ENCODE results near the gene NFKB1. TPM values are rescaled to one million over a fixed set of nuclear protein-coding genes. Genes with fewer than 3 reads are reported as not detected.
A peak's percentile ranks its signal among the peaks of the same experiment; 100 is the strongest.

NFKB1 gene
- total RNA-seq, 2 donors from 2014 or later, result 23.7 to 25.6 TPM

GRCh38 chr4:102522031-102522440, 20.9 kb downstream of the NFKB1 start:
- intact Hi-C loops (cut with DNase I), result no loop called here
- DNase-seq (no peak), ATAC-seq (no peak)

GRCh38 chr4:102524691-102525090, 23.5 kb downstream of the NFKB1 start:
- intact Hi-C loops (cut with DNase I), result no loop called here
- DNase-seq (no peak), ATAC-seq (no peak)

- intact Hi-C loops (cut with DNase I), result no loop called here
- ATAC-seq (peak in 1 of 2 donors; percentile 62), DNase-seq (no peak)
These were observed 23.9 kb downstream of the NFKB1 start for GRCh38 chr4:102525097-102525496.

- ATAC-seq, result no peak
- intact Hi-C loops (cut with DNase I), result no loop called here
- DNase-seq, result no peak
These were observed 24.3 kb downstream of the NFKB1 start for GRCh38 chr4:102525504-102525903.

- DNase-seq (no peak), ATAC-seq (no peak)
- intact Hi-C loops (cut with DNase I), result no loop called here
These were observed 25.4 kb downstream of the NFKB1 start for GRCh38 chr4:102526532-102526931.

- no peak for DNase-seq
- ATAC-seq, result no peak
- intact Hi-C loops (cut with DNase I), result no loop called here
These were observed 26.6 kb downstream of the NFKB1 start for GRCh38 chr4:102527695-102528283.

GRCh38 chr4:102529977-102530376, 28.8 kb downstream of the NFKB1 start:
- intact Hi-C loops (cut with DNase I), result no loop called here
- DNase-seq (no peak), ATAC-seq (no peak)

GRCh38 chr4:102530986-102531385, 29.8 kb downstream of the NFKB1 start:
- intact Hi-C loops (cut with DNase I), result no loop called here
- no peak for ATAC-seq
- DNase-seq, result no peak

GRCh38 chr4:102531462-102531861, 30.3 kb downstream of the NFKB1 start:
- intact Hi-C loops (cut with DNase I), result no loop called here
- no peak for DNase-seq
- no peak for ATAC-seq

- no peak for ATAC-seq
- no peak for DNase-seq
- intact Hi-C loops (cut with DNase I), result no loop called here
These were observed 32.2 kb downstream of the NFKB1 start for GRCh38 chr4:102533348-102533747.

- intact Hi-C loops (cut with DNase I), result no loop called here
- ATAC-seq (no peak), DNase-seq (no peak)
These were observed 32.7 kb downstream of the NFKB1 start for GRCh38 chr4:102533904-102534303.

- DNase-seq, result no peak
- no peak for ATAC-seq
- intact Hi-C loops (cut with DNase I), result no loop called here
These were observed 33.7 kb downstream of the NFKB1 start for GRCh38 chr4:102534845-102535244.

GRCh38 chr4:102535398-102536082, 34.4 kb downstream of the NFKB1 start:
- intact Hi-C loops (cut with DNase I), result no loop called here
- no peak for DNase-seq
- ATAC-seq, result peak in 1 of 2 donors; percentile 56

- intact Hi-C loops (cut with DNase I), result no loop called here
These were observed 35.6 kb downstream of the NFKB1 start for GRCh38 chr4:102536768-102537167.

GRCh38 chr4:102537269-102537668, 36.1 kb downstream of the NFKB1 start:
- no peak for ATAC-seq
- intact Hi-C loops (cut with DNase I), result no loop called here
- no peak for DNase-seq

More at GRCh38 chr4:102536768-102537167, 35.6 kb downstream of the NFKB1 start:
- no peak for ATAC-seq
- no peak for DNase-seq

- intact Hi-C loops (cut with DNase I), result no loop called here
- no peak for ATAC-seq
- no peak for DNase-seq
These were observed 40.5 kb downstream of the NFKB1 start for GRCh38 chr4:102541697-102542096.

- ATAC-seq (no peak), DNase-seq (no peak)
- intact Hi-C loops (cut with DNase I), result no loop called here
These were observed 42.1 kb downstream of the NFKB1 start for GRCh38 chr4:102543030-102543928.

GRCh38 chr4:102546635-102547034, 45.5 kb downstream of the NFKB1 start:
- intact Hi-C loops (cut with DNase I), result no loop called here
- ATAC-seq (no peak), DNase-seq (no peak)

- DNase-seq (no peak), ATAC-seq (no peak)
- intact Hi-C loops (cut with DNase I), result no loop called here
These were observed 46.8 kb downstream of the NFKB1 start for GRCh38 chr4:102547973-102548372.

GRCh38 chr4:102551958-102552565, 50.9 kb downstream of the NFKB1 start:
- intact Hi-C loops (cut with DNase I), result no loop called here
- no peak for DNase-seq
- no peak for ATAC-seq

Data from left cardiac atrium (tissue), 4 donors.